DND-41 (cell line): ENCODE results near the gene MUC2.

Experiments used
- ATAC-seq: fragments of 200-7000 bp; cut with Tn5 transposase; 3 replicates; pipeline ENCODE4 v1.9.1; 2021; ENCODE audit warnings: low read depth; ENCODE audit not compliant: insufficient read depth
- DNase-seq: peaks from one replicate; pipeline ENCODE4 v3.0.0-alpha.2; 2020
- H2AFZ ChIP-seq: 2 replicates; pipeline ENCODE4 v1.6.0; 2012; ENCODE audit warnings: low read depth, low read length
- H3K27ac ChIP-seq: 2 replicates; pipeline ENCODE4 v1.5.1; 2012; ENCODE audit warnings: low read length, inconsistent platforms
- H3K27me3 ChIP-seq: fragments of 200-600 bp; sonication (generic); 2 replicates; pipeline ENCODE4 v1.6.0; 2012; ENCODE audit warnings: low read length, mild to moderate bottlenecking, inconsistent platforms; ENCODE audit not compliant: insufficient read depth, poor library complexity
- H3K36me3 ChIP-seq: 2 replicates; pipeline ENCODE4 v1.5.1; 2012; ENCODE audit warnings: low read length, inconsistent platforms; ENCODE audit not compliant: insufficient read depth
- H3K4me1 ChIP-seq: 2 replicates; pipeline ENCODE4 v1.5.1; 2012; ENCODE audit warnings: mild to moderate bottlenecking, low read length; ENCODE audit not compliant: insufficient read depth
- H3K4me2 ChIP-seq: 2 replicates; pipeline ENCODE4 v1.6.0; 2012; ENCODE audit warnings: mild to moderate bottlenecking, moderate library complexity, low read length, inconsistent platforms; ENCODE audit not compliant: insufficient read depth
- H3K4me3 ChIP-seq, 2 experiments: fragments of 200-600 bp in 1 of 2; shearing (Covaris generic) in 1 of 2; 2 replicates each; pipeline ENCODE4 v1.5.1; 2012 to 2016; ENCODE audit warnings: inconsistent platforms in 2 of 2, low read length in 2 of 2, mild to moderate bottlenecking in 2 of 2, low read depth in 1 of 2, moderate library complexity in 1 of 2
- H3K79me2 ChIP-seq: 2 replicates; pipeline ENCODE4 v1.6.0; 2012; ENCODE audit warnings: low read length, inconsistent platforms; ENCODE audit not compliant: insufficient read depth
- H3K9ac ChIP-seq: 2 replicates; pipeline ENCODE4 v1.6.0; 2012; ENCODE audit warnings: low read depth, mild to moderate bottlenecking, inconsistent platforms, low read length, moderate library complexity
- H3K9me3 ChIP-seq: 2 replicates; pipeline ENCODE4 v1.5.1; 2012; ENCODE audit warnings: low read length, moderate library complexity, mild to moderate bottlenecking, inconsistent platforms; ENCODE audit not compliant: insufficient read depth, severe bottlenecking
- H4K20me1 ChIP-seq: 2 replicates; pipeline ENCODE4 v1.6.0; 2012; ENCODE audit warnings: low read length; ENCODE audit not compliant: insufficient read depth
- EZH2 ChIP-seq: IDR thresholded peaks from 3 replicates; pipeline ENCODE4 v1.6.1; 2012; ENCODE audit warnings: borderline replicate concordance, low read depth, mild to moderate bottlenecking, moderate library complexity, low read length, inconsistent platforms; ENCODE audit not compliant: severe bottlenecking
- TF ChIP-seq, protein P1 (sequence below): IDR thresholded peaks from 2 replicates; pipeline ENCODE4 v1.5.1; 2012; ENCODE audit warnings: borderline replicate concordance, low read length, moderate library complexity, mild to moderate bottlenecking; ENCODE audit not compliant: poor library complexity, severe bottlenecking; ENCODE audit errors: extremely low read depth

Gene MUC2

DNA sequence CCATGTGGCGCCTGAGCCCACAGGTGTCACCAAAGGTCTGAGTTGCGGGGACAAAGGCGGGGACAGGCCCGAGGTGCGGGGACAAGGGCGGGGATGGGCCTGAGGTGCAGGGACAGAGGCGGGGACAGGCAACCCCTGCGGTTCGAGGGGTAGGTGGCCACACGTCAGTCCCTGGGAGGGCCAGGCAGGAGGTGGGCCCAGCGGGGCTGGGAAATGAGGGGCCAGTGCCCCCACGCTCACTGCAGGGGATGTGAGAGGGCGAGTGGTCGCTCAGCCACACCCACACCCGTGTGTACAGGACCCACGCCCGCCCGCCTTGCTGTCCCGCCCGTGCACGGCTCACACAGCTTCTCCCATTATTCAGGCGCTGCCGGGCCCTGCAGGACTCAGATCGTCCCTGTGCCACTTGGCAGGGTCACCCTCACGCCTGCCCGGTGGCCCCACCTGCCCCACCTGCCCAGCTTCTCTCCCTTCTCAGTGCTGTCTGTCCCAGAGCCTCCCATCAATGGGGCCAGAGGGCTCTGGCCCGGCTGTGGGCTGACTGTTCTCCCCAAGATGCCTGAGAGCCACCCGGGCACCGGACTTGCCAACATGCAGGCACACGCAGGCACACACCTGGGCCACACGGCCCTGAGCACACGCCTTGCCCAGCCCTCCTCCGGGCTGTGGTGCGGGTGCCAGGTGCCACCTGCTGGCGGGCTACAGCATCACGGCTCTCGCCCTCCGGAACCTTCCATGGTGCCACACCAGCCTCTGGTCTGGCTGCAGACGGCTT lies 23.9 kb upstream of the MUC2 start:
- TF ChIP-seq, protein P1, sequence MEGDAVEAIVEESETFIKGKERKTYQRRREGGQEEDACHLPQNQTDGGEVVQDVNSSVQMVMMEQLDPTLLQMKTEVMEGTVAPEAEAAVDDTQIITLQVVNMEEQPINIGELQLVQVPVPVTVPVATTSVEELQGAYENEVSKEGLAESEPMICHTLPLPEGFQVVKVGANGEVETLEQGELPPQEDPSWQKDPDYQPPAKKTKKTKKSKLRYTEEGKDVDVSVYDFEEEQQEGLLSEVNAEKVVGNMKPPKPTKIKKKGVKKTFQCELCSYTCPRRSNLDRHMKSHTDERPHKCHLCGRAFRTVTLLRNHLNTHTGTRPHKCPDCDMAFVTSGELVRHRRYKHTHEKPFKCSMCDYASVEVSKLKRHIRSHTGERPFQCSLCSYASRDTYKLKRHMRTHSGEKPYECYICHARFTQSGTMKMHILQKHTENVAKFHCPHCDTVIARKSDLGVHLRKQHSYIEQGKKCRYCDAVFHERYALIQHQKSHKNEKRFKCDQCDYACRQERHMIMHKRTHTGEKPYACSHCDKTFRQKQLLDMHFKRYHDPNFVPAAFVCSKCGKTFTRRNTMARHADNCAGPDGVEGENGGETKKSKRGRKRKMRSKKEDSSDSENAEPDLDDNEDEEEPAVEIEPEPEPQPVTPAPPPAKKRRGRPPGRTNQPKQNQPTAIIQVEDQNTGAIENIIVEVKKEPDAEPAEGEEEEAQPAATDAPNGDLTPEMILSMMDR, result peak; percentile 94
- no peak for TF ChIP-seq EZH2
- Histone ChIP-seq H3K9me3 (no peaks in the 10 kb centered on the region), H2AFZ (peak overlapping the region; percentile 42; the same call in 1 of the 2 replicates), H3K4me2 (no peak overlapping the region), H3K27me3 (no peaks in the 10 kb centered on the region), H3K79me2 (no peaks in the 10 kb centered on the region), H3K9ac (no peak overlapping the region), H3K36me3 (no peaks in the 10 kb centered on the region), H3K4me1 (0 out of 2 replicates have a peak, but pooled peaks cover 5% of the 10 kb centered on the region), H3K27ac (no peak overlapping the region), H4K20me1 (no peaks in the 10 kb centered on the region; the same call in 1 of the 2 replicates), H3K4me3 (no peak overlapping the region)
- ATAC-seq (peak; percentile 98), DNase-seq (peak; percentile 67)

DNA sequence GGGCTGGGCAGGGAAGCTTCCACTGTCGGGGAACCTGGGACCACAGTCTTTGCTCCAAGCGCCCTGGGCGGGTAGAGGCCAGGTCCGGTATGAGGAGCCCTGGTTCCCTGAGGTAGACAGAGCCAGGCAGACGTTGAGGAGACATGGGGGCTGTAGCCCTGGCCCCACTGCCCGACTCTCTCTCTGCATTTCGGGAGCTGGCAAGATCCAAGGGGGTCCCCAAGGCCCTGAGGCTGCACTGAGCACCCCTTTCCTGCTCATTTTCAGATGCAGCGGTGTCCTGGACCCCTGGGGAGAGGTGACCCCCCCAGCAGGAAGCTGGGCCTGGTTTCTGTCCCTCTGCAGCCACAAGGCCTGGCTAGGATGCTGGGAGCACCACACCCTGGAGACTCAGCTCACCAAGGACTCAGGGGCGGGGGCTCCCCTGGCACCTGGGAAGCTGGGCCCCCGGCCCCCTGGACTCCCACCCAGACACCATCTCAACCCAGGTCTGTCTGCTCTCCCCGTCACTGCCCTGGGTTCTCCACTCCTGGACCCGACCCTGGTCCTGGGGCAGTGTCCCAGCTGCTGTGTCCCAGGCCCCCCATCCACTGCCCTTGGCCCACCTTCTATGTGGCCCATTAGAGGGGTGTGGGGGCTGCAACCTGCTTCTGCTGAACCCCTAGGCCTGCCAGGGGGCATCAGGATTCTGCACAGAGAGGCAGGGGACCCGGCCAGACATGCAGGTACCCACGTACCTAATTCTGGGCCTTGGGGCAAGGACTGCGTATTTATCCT lies 23.1 kb upstream of the MUC2 start:
- Histone ChIP-seq H3K9ac (no peak overlapping the region), H2AFZ (peak overlapping the region; percentile 42), H3K27me3 (no peaks in the 10 kb centered on the region), H4K20me1 (no peaks in the 10 kb centered on the region; the same call in 1 of the 2 replicates), H3K36me3 (no peaks in the 10 kb centered on the region), H3K4me1 (0 out of 2 replicates have a peak, but pooled peaks cover 5% of the 10 kb centered on the region), H3K4me3 (no peak overlapping the region), H3K27ac (no peak overlapping the region), H3K9me3 (no peaks in the 10 kb centered on the region), H3K79me2 (no peaks in the 10 kb centered on the region), H3K4me2 (no peak overlapping the region)
- DNase-seq (no peak), ATAC-seq (peak; percentile 31; the same call in 2 of the 3 replicates)
- no peak for TF ChIP-seq EZH2

DNA sequence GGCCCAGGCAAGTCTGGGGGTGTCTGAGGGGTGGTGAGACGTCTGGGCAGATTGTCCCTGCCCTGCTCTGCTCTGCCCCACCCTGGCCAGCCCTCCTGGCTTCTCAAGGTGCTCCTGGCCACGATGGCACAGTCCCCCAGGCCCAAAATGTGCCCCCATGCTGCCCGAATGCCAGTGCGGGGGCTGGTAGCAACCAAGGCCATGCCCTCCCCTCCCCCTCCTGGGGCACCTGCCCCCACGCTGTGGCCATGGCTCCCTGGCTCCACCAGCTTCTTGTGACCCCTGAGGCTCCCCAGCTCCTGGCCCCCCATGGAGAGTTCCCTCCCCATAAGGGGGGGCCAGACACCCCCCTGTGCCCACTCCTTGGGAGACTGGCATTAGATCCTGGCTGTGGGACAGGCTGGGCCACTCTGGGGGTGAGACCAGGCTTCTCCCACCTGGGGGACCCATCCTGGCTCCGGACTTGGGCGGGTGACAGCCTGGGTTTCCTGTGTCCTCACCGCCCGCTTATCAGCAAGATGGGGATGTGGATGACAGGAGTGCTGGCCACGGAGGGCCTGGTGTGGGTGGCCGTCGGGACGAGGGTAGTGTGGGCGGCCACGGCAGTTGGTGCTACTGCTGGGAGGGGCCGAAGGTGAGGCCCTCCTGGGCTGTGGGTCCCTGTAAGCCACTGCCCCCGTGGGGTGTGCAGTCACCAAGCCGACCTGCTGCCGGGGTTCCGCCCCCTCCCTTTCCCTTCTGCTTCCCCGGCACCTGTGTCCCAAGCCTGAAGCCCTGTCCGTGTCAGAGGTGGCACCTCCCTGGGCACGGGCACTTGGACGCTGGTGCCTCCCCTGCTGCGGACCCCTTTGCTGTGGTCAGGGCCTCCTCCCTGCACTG lies 22.3 kb upstream of the MUC2 start:
- DNase-seq (no peak), ATAC-seq (no peak)
- no peaks in the 10 kb centered on the region for H3K9me3 ChIP-seq
- no peak overlapping the region for H3K27ac ChIP-seq
- no peak overlapping the region for H2AFZ ChIP-seq
- 0 out of 2 replicates have a peak, but pooled peaks cover 5% of the 10 kb centered on the region for H3K4me1 ChIP-seq
- no peaks in the 10 kb centered on the region; the same call in 1 of the 2 replicates for H4K20me1 ChIP-seq
- no peak overlapping the region for H3K4me2 ChIP-seq
- H3K79me2 ChIP-seq, result no peaks in the 10 kb centered on the region
- H3K9ac ChIP-seq, result no peak overlapping the region
- TF ChIP-seq EZH2, result no peak
- TF ChIP-seq, protein P1, result no peak
- H3K36me3 ChIP-seq, result no peaks in the 10 kb centered on the region
- no peak overlapping the region for H3K4me3 ChIP-seq
- H3K27me3 ChIP-seq, result no peaks in the 10 kb centered on the region
